Daoy (cell line): ENCODE measurements around the gene CYREN. TPM values are rescaled to one million over a fixed set of nuclear protein-coding genes. Genes with fewer than 3 reads are reported as not detected.
A peak's percentile ranks its signal among the peaks of the same experiment; 100 is the strongest.

Experiments used
- DNase-seq: peaks from one replicate; pipeline ENCODE4 v3.0.0-alpha.2; 2015; ENCODE audit warnings: low read depth
- total RNA-seq: library from RNA; depleted of rRNA; stranded (reverse); fragments of >200 nt; shearing (Covaris generic); gene quantifications from 2 replicates; pipeline ENCODE4 v1.2.3, GENCODE V29; 2014

The CYREN gene
- total RNA-seq, 1 experiment from 2014 or later, result 54.7 TPM

DNA sequence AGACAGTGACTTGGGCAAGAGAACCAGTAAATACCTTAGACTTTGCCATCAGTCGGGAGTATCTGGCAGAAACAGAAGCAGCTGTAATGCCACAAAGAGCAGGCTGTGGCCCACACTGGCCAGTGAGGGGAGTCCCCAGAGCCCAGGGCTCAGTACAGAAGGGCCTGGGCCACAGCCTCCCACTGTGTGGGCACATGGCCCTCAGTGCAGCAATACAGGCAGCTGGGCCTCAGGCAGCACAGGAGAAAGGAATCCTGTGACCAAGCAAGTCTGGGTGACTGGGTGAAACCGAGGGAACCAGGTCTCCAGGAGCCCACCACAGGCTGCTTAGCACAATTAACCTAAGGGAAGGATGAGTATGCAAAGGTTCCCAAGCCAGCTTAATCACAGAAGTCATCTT lies 26.8 kb upstream of the CYREN start:
- no peak for DNase-seq

DNA sequence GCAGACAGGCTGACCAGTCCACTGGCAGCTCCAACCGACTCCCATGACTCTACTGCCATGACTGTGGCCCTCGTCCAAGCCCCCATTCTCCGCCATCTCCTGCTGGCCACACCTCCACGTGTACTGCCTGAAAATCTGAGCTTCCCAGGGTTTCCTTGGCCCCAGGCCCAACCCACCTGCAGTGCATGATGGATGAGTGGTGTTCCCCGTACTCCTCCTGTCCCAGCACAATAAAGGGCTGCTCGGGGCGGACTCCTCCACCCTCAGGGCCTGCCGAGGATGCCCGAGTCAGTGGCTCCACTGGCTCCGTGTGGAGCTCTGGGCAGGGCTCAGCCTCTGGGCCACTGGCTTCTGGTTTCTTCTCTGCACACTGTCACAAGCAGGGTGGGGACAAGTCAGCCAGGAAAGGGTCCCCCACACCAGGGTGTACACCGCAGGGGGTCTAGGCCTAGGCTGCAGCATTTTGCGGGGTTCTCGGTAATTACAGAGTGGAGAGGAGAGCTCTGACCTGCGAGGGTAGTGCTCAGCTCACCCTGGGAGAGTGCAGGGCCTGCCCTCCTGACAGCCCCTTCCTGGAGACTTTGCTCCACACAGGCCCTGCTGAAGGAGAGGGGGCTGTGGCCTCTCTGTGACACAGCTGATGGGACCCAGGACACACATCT lies 25.6 kb upstream of the CYREN start:
- no peak for DNase-seq

DNA sequence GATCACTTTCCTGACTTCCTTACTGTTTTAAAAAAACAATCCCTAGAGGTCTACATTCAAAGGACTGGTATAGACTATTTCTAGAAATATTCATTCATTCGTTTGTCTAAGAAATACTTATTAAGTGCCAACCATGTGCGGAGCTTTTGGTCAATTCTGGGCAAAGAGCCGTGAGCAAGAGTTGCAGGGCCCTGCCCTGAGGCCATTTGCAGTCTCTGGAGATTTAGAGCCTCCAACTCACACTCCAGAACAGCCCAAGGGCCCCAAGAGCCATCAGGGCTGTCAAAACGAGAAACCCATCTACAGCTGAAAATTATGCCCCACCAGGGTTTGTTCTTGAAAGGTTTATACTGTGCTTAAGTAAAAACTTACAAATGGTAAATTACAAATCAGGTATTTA lies 24.6 kb upstream of the CYREN start:
- no peak for DNase-seq

DNA sequence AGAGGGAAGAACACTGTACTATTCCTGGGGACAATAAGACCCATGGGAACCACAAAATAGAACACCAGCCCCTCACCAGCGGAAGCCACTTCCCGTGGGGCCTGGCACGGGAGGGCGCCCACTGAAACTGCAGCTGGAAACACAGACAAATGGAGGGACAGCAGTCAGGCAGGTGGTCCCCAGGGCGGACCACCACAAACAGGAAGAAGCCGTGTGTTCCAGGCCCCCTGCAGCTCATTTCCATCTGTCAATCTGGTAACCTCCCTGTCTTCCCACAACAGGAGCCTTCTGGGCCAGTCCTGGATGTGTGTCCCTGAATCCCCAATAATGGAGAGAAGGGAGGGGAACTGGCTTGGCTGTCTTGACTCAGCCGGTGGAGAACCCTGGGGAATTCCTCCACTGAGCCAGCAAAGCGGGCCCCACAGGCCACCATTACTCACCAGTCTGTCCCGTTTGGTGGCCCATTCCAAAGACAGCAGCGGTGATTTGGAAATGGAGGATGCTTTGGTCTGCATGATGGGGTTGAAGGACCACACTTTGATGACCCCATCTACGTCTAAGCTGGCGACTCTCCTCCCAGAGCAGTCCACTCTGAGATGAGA lies 24.1 kb upstream of the CYREN start:
- DNase-seq, result peak; percentile 41

DNA sequence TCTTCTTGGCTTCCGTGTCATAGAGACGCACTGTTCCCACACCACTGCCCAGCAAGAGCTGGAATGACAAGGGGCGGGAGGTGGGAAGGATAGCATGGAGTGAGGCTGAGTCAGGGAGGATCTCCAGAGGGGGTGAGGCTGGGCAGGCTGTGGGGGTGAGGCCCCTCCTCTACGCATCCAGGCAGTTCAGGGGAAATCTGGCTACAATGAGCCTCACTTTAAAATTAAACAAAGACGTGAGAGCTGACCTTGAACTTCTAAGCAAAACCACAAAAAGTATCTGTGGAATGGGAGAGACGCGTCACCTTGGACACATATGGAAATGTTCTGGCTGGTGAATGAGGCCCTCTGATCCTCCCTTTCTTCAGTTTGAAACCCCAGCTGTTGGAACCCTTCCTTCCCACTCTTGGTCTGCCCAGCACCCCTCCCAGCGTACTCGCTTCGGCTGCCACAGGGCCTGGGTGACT lies 23.1 kb upstream of the CYREN start:
- DNase-seq, result peak; percentile 63

DNA sequence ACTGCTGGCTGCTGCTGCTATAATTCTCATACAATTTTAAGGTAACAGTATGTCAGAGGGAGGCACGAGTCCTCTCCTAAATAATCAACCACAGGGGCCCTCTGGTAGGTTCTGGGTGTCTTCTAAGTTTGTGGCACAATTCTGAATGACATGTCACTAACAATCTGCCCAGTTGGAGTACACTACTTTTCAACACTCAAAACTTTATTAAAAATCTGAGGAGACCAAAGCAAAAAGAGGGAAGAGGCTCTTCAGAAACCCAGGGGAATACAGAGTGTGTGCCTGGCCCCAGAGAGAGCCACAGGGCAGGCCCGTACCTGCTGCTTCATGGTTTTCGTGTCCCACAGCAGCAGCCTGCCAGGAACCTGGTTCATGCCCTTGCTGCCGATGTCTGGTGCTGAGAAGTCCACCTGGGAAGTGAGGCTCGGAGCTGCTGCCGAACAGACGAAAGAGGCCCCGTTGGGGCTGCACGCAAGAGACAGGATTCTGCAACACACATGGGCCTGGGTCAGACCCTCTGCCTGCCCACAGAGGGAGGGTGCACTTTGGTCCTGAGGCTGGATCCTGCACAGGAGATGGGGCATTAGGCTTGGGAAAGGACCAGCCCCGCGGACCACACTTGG lies 22.5 kb upstream of the CYREN start:
- DNase-seq, result no peak

DNA sequence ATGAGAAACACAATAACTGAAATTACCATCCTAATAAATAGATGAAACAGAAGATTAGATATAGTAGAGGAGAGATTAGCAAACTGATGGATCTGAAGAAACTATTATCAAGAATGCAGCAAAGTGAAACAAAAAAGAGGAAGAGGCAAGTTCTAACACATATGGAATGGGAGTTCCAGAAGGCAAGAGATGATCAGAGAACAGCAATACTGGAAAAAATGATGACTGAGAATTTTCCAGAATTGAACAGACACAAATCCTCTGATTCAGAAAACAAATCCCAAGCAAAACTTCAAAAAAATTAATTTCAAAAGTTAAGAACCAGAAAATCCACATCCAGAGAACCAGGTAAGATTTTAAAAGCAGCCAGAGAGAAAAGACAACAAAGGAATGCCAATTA lies 20.2 kb upstream of the CYREN start:
- DNase-seq, result no peak

DNA sequence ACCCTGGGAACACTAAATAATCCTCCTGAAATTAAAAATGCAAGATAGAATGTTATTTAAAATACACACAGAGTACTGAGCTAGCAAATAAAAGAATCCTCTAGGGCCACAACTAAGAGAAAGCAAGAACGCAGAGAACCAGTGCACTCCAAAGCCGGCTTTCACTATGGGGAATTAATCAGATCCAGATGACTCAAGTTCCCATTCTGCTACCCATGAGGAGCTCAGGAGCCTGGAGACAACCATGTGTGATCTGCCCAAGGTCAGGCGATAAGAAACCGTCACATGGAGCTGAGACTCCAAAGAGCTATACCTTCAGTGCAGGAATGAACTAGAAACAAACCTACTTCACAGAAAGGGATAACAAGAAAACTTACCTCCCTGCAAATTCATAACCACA lies 19.5 kb upstream of the CYREN start:
- DNase-seq, result no peak

DNA sequence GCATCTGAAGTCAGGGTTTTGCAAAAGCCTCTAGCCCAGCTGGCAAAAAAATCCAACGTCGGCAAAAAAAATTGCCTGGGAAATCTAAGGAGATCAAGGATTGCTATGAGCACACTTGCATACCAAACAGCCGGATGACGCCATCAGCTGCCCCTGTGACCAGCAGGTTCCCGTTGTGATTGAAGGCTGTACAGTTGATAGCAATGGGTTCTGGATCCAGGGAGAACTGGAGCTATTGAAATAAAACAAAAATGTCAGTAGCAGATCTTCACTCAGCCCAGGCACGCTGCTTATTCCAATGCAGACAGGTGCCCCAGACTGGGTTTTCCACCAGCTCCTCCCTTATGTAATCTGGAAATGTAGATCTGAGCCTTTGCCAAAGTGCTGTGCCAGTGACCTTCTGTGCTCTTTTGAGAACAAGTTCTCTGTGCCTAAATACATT lies 18.7 kb upstream of the CYREN start:
- DNase-seq, result no peak

DNA sequence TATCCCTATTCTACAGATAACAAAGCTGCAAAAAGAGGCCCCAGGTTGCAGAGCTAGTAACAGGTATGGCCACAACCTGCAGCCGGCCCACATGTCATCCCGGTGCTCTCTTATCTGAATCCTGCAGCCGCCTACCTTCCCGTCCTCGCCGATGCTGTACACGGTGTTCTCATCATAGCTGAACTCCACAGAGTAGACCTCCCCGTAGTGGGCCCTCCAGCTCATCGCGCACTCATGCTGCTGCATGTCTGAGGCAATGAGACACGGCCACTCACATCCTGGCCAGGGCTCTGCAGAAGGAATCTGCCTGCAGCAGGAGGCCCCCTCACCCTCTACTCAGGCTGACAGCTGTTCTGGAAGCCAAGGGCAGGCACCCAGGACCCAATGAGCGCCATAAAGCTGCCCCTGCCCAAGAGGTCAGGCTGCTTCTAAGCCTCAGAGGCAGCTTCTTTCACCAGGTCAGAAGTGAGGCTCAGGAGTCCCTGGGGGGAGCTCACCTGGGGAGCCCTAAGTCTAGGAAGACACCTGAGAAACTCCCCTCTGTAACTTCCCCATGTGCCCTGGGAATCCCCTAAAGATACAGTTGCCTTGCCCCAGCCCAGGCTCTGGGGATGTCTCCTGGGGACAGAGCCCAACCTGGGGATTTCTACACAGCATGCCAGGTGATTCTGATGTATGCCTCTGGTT lies 17.9 kb upstream of the CYREN start:
- no peak for DNase-seq

DNA sequence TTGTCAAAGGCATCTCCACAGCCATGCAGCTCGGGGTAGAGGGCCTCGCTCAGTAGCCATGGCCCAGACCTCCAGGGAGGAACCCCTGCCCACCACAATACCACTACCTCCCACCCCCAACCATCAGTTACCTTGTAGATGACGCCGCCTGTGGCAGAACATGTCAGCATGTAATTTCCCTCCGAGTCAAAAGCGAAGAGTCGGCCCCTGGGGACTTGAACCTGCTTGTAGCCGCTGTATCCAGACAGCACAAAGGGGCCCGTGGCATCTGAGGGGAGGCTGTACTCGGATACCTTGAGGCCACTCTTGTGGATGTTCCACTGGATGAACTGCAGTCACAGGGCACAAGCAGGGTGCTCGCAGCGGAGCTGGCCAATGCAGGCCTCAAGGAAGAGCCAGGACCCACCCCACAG lies 16.3 kb upstream of the CYREN start:
- DNase-seq, result no peak

DNA sequence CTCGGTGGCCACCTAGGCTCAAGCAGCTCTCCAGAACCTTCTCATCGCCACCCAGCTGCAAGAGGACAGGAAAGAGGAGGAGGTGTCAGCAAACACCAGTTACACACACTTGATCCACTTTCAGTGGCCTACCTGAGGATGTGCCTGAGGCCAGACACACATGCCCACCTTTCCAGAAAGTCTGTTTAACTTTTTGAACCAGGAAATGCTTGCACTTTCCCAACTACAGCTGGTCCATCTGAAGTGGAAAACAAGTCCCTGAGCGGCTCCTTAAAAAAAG lies 15.7 kb upstream of the CYREN start:
- no peak for DNase-seq

DNA sequence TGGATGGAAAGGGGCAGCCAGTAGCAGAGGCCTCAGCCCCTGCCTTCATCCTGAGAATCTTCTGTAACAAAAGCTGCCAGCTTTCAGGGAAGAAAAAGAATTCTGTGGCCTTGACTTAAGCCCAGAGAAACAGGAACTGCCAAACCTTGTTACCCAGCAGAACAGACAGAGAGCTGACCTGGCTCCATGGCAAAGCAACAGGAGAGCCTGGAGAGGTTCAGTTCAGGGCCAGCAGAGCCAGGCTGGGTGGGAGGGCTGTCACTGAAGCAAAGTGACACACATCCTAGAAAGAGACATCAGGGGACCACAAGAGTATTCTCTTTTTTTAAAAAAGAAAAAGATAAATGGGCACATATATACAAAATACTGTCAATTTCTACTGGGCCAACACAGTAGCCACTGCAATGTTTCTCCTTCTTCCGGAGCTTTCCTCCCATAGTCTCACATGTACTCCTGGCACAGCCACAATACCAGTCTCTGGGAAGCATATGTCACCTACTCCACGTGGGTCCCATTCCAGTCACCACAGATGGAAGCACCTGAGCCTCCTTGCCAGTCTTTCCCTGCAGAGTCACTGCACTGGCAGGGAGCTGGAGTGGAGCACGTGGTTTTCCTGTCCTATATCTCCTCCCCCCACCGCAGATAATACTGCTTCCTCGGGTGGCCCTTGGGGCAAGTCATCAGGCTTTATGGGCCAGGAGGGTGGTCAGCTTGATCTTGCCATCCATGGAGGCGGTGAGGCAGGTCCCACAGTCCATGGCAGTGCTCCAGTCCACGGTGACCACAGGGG lies 15.2 kb upstream of the CYREN start:
- DNase-seq, result no peak

DNA sequence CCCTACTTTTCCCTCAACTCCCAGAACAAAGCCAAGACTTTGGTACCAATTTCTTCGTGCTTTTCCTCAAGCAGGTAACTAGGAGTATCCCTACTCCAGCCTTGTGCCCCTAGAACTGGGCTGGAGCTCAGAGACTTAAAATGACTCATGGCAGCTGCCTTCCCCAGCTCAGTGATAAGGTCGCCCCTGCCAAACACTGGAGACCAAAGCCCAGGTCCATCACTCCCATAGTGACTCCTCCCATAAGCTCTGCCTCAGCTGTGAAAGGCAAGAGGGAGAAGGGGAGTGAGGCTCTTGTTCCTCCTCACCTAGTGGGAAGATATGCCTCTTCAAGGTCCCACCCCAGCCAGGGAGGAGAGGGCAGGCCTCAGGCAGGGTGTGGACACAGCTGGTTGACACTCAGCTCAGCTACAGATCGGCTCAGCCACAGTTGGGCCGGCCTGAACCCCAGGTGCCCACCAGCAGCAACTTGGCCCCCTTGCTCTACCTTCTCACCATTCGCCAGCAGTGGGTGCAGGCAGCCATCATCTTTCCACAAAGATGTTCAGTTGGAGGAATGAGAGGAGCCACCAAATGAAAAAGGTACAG lies 13.8 kb upstream of the CYREN start:
- no peak for DNase-seq

DNA sequence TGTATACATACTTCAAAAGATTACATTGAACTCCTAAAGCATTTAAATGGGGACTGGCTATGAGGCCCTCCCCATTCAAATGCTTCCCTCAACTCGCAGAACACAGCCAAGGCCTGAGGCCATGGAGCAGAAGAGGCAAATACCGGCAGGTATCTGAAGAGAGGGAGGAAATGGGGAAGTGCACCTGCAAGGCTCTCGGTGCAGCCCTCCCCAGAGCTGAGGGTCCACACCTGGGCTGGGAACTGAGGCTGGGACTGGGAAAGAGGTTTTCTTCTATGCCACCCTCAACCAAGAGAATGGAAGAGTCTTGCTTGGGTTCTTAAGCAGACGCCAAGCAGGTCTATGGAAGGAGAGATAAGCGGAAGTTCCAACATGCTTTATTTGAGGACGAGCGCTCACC lies 13.0 kb upstream of the CYREN start:
- no peak for DNase-seq

DNA sequence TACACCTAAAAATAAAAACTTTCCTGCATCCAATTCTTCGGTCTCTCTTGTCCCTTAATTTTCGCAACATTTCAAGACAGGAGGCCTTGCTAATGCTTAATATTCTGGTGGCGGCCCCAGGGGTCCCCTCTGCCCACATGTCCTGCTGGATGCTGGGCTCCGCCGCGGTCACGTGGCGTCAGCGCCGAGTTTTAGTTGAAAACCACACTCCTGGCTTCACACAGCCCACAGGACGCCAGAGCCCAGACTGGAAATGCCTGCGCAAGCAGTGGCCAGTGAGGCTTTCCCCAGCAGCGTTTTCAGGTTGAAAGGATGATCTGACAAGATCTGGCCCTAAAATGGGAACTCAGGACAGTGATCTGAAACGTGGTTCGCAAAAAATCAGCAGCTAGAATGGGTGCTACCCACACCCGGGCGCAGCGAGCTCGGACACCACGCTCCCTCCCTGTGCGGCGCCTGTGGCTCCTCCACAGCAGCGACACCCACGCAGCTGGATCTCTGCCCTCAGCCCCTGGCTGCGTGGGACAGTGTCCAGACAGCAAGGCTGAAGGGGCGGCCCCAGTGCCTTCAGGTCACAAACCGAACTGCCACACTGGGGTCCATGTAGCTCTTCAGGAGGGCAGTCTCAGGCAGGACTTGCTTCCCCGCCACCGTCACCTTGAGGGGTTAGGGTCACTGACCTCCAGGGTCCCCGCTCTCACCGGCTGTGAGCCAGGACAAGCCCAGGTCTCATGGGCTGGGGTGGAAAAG lies 11.6 kb upstream of the CYREN start:
- DNase-seq, result no peak

DNA sequence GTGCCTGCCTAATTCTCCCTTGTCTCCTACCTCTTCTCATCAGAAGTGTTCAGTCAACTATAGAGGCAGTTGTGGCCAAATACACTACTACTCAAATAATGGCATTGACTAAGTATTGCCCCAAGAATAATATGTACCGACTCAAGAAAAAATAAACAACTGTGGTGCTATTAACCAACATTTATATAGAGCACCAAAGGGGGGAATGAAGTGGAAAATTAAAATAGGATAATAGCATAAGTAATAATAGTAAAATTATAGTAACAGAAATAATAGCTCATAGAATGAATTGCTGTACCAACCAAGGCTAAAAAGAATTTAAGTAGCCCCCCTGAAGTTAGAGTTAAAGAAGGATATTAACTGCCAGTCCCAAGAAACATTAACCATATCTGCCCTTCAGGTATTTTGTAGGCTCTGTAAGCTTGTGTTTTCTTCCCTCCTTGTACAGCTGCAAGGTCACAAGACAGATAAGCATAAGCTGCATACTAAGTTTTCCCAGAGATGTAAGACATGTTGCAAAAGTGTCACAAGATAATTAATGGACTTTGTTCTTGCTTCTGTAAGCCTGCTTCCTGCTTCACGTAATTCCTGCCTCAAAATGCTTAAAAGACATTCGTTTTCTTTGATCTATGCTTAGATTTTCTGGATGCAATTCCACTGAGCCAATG lies 10.9 kb upstream of the CYREN start:
- DNase-seq, result no peak

DNA sequence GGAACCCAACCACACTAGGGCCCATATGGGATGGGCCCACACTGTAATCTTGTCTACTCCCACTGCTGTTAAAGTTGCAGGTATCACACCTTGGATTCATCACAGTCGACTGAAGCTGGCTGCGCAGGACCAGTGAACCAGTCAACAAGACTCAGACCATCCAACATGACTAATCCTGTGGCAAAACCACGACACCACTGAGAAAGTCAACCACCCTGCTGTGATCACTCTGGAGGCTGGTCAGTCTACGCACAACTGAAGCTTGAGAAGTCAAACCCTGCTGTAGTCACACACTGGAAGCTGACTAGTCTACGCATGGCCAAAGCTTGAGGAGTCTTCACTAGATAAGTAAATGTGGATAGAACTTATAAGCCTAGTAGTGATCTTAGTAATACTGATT lies 9.6 kb upstream of the CYREN start:
- DNase-seq, result no peak

DNA sequence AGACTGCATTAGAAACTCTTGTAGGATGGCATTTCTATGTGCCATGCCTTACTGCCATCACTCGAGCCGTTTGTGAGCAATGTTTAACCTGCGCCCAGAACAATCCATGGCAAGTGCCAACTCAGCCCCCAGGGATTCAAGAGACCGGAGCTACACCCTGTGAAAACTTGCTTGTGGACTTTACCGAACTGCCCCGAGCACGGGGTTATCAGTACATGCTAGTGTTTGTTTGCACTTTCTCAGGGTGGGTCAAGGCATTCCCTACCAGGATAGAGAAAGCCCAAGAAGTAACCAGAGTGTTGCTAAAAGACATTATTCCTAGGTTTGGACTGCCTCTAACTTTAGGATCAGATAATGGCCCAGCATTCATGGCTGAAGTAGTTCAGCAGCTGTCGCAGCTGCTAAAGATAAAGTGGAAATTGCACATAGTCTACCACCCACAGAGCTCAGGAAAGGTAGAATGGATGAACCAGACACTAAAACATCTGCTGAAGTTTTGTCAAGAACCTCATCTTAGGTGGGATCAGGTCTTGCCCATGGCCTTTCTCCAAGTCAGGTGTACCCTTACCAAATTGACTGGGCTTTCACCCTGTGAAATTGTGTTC lies 8.9 kb upstream of the CYREN start:
- DNase-seq, result no peak

DNA sequence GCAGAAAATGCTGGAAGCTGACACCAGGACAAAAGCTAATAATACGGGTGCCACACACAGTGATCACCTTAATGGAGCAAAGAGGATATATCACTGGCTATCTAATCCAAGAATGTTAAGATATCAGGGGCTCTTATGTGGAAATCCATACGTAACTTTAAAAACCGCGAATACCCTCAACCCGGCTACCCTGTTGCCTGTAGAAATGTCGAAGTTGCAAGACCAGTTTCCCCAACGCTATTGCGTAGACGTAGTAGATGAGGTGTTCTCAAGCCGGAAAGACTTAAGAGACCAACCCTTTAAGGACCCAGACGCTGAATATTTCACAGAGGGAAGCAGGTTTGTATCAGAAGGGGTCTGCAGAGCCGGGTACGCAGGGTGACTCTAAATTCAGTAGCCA lies 7.9 kb upstream of the CYREN start:
- no peak for DNase-seq
